GM12878 (cell line): ENCODE measurements around the gene GNG12. TPM values are rescaled to one million over a fixed set of nuclear protein-coding genes. Genes with fewer than 3 reads are reported as not detected.

Source experiments
- ATAC-seq: fragments of 200-7000 bp; cut with Tn5 transposase; 3 replicates; pipeline ENCODE4 v1.9.1; 2020; ENCODE audit warnings: mild to moderate bottlenecking, moderate library complexity
- BruUV-seq: library from RNA; stranded (reverse); fragments of 400-500 nt; replicated peaks from 2 replicates; lab custom pipeline; 2021; lab: Mats Ljungman, UMichigan
- CTCF ChIA-PET: fragments of 300-600 bp; sonication (Branson Sonifier 250); formaldehyde crosslinking; extraction: SDS; loops from one replicate; lab custom pipeline; 2021; ENCODE audit warnings: inconsistent platforms; lab: Yijun Ruan, JAX
- POLR2A ChIA-PET: fragments of 350-600 bp; formaldehyde crosslinking; extraction: SDS; loops from one replicate; lab custom pipeline; 2021; ENCODE audit warnings: inconsistent platforms; lab: Charles Lee
- RAD21 ChIA-PET: fragments of 300-600 bp; sonication (Branson Sonifier 250); formaldehyde crosslinking; loops from one replicate; lab custom pipeline; 2023; ENCODE audit warnings: antibody characterized with exemption; ENCODE audit not compliant: unreplicated experiment; lab: Charles Lee
- SMC1A ChIA-PET: fragments of 300-600 bp; sonication (Branson Sonifier 250); formaldehyde crosslinking; loops from one replicate; lab custom pipeline; 2023; ENCODE audit not compliant: unreplicated experiment, uncharacterized antibody; lab: Charles Lee
- DNase-seq: peaks from one replicate; pipeline ENCODE4 v3.0.0-alpha.2; 2011; ENCODE audit warnings: low read depth, low spot score
- FAIRE-seq: peaks from 3 replicates; lab custom pipeline; 2011; peaks lifted over from hg19 to GRCh38; lab: Jason Lieb, UNC
- H2AFZ ChIP-seq: 2 replicates; pipeline ENCODE4 v1.6.0; 2011; ENCODE audit warnings: low read depth, low read length, control low read depth; ENCODE audit not compliant: control insufficient read depth
- H3K27ac ChIP-seq: 2 replicates; pipeline ENCODE4 v1.5.1; 2011; ENCODE audit warnings: control low read depth; ENCODE audit not compliant: control insufficient read depth, insufficient read depth
- H3K27me3 ChIP-seq, 2 experiments: replicated peaks in 1 of 2; 2 replicates each; pipeline versions ENCODE4 v1.6.0 to v1.6.1; 2011; ENCODE audit warnings: low read length in 1 of 2; ENCODE audit not compliant: control insufficient read depth in 2 of 2, insufficient read depth in 2 of 2
- H3K36me3 ChIP-seq, 2 experiments: 2 replicates each; pipeline ENCODE4 v1.5.1; 2011; ENCODE audit warnings: low read length in 1 of 2; ENCODE audit not compliant: control insufficient read depth in 2 of 2, insufficient read depth in 2 of 2
- H3K4me1 ChIP-seq: 2 replicates; pipeline ENCODE4 v1.6.1; 2011; ENCODE audit warnings: mild to moderate bottlenecking, low read length, moderate library complexity, mixed read lengths; ENCODE audit not compliant: control insufficient read depth, insufficient read depth
- H3K4me2 ChIP-seq: 2 replicates; pipeline ENCODE4 v1.6.0; 2011; ENCODE audit warnings: control low read depth; ENCODE audit not compliant: control insufficient read depth, insufficient read depth
- H3K4me3 ChIP-seq: fragments of 200-600 bp; sonication (generic); 2 replicates; pipeline ENCODE4 v1.5.1; 2016
- H3K79me2 ChIP-seq: 2 replicates; pipeline ENCODE4 v1.6.0; 2011; ENCODE audit warnings: low read length; ENCODE audit not compliant: control insufficient read depth, insufficient read depth
- H3K9ac ChIP-seq: 2 replicates; pipeline ENCODE4 v1.8.0; 2011; ENCODE audit warnings: low read length, control low read depth, mixed read lengths; ENCODE audit not compliant: control insufficient read depth, insufficient read depth
- H3K9me3 ChIP-seq: replicated peaks from 3 replicates; pipeline ENCODE4 v1.5.1; 2011; ENCODE audit warnings: mild to moderate bottlenecking, low read length; ENCODE audit not compliant: control insufficient read depth, insufficient read depth
- H4K20me1 ChIP-seq: 2 replicates; pipeline ENCODE4 v1.6.0; 2011; ENCODE audit not compliant: control insufficient read depth, insufficient read depth
- ASH2L ChIP-seq: fragments of 300-600, 200-600 bp; sonication (generic); IDR thresholded peaks from 2 replicates; pipeline ENCODE4 v1.6.1; 2017; ENCODE audit warnings: low read depth, mild to moderate bottlenecking, borderline replicate concordance
- BHLHE40 ChIP-seq, 2 experiments: fragments of 450-650 bp in 1 of 2; IDR thresholded peaks; 2 replicates each; pipeline ENCODE4 v1.6.1; 2011 to 2017; ENCODE audit warnings: low read depth in 2 of 2, borderline replicate concordance in 1 of 2, improper control_type of control experiment in 1 of 2, low read length in 1 of 2, mild to moderate bottlenecking in 1 of 2
- MLLT1 ChIP-seq: fragments of 450-650 bp; IDR thresholded peaks from 2 replicates; pipeline ENCODE4 v1.6.1; 2016; ENCODE audit warnings: mild to moderate bottlenecking
- STAT1 ChIP-seq: fragments of 450-650 bp; conservative IDR thresholded peaks from 2 replicates; pipeline ENCODE4 v1.6.1; 2014; ENCODE audit warnings: antibody characterized with exemption, mild to moderate bottlenecking
- ZNF24 ChIP-seq: fragments of 450-650 bp; IDR thresholded peaks from 2 replicates; pipeline ENCODE4 v1.6.1; 2017; ENCODE audit warnings: antibody characterized with exemption, mild to moderate bottlenecking
- WGBS: methylation state at CpG from one replicate; pipeline ENCODE4 v1.1.6; 2016; ENCODE audit warnings: low lambda C conversion rate; ENCODE audit not compliant: insufficient replicate concordance, insufficient coverage; ENCODE audit errors: missing lambda C conversion rate; 5-methylcytosine and 5-hydroxymethylcytosine counted together
- in situ Hi-C: fragments of 300-500 bp; cut with MboI; formaldehyde crosslinking; loops from 9 replicates; pipeline ENCODE4 v1.14.3; 2018; ENCODE audit warnings: mixed read lengths
- intact Hi-C: fragments of 100-400 bp; cut with micrococcal nuclease; formaldehyde crosslinking; loops from one replicate; pipeline ENCODE4 v1.14.2; 2022; ENCODE audit not compliant: unreplicated experiment
- polyA plus RNA-seq, 11 experiments: library from polyadenylated mRNA; depleted of rRNA in 4 of 11; unstranded in 6 of 11; stranded (reverse) in 5 of 11; fragments of >200 nt; fragmentation: Nextera tagmentation in 4 of 11; fragmentation: Illumina TruSeq in 1 of 11; extraction: Ambion mirVana in 4 of 11; extraction: Trizol in 1 of 11; gene quantifications; 1 replicate in 1 of 11; 2 replicates in 10 of 11; pipeline versions ENCODE4 v1.2.1 to v1.2.3, GENCODE V29; 2011 to 2016; ENCODE audit warnings: inconsistent platforms in 2 of 11, missing spikeins in 2 of 11, low read depth in 1 of 11
- total RNA-seq, 4 experiments: library from RNA; depleted of rRNA in 3 of 4; stranded (reverse); fragments of >200 nt in 3 of 4; fragmentation: Illumina TruSeq in 1 of 4; extraction: Trizol in 1 of 4; gene quantifications; 2 replicates each; pipeline versions ENCODE4 v1.2.1 to v1.2.3, GENCODE V29; 2013 to 2021

GNG12 gene
- total and polyA plus RNA-seq, 10 of the 15 experiments (the other 5 are each of a cell fraction or from before 2014, with no cell fraction given): 0.22 to 32.8 (median 0.35) TPM

DNA sequence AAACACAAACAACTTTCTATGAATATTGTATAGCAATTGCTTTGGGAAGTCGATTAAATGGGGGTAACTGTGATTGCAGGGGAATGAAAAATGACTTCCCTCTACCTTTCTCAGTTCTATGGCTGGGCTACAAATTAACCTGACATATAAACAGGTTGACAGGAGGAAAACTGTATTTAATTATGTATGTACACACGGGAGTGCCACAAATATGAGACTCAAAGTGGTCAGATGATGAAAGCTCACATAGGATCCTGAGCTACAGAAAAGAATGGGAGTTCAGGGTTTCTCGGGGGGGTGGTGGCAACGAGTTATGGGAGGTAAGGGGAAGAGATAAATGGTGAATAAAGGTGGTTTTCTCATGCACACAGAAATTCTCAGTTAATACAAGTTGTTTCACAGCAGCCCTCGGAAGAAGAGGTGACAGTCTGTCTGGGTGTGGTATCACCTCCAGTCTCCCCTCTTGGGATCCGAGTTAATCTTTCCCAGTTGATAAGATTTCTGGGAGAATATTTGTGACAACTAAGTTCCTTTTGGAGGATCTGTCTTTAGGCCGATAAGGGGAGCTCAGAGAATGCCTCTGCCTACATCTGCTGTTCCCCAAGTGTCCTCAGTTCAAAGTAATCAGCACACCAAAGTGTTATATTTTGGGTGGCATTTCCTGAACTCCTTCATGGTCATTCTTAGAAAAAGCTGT, 122.0 kb downstream of the GNG12 start (continued):
- TF ChIP-seq MLLT1 (no peak), STAT1 (no peak), ZNF24 (no peak), ASH2L (no peak)

- Histone ChIP-seq H3K79me2 (no peaks in the 10 kb centered on the region), H3K27ac (no peak overlapping the region), H2AFZ (no peak overlapping the region), H3K4me2 (no peak overlapping the region), H3K4me1 (no peaks in the 10 kb centered on the region), H3K36me3 (no peaks in the 10 kb centered on the region), H3K9me3 (no peaks in the 10 kb centered on the region), H3K9ac (no peak overlapping the region), H4K20me1 (no peaks in the 10 kb centered on the region), H3K27me3 (no peaks in the 10 kb centered on the region), H3K4me3 (no peak overlapping the region)
- TF ChIP-seq BHLHE40 (IDR thresholded peaks at IDR 0.05; ENCODE audit: borderline replicate concordance in 1 of 2, low read depth in 2 of 2, low read length in 1 of 2): no peak
- CTCF ChIA-PET: no interaction called here
- in situ Hi-C loops: no loop called here
- ATAC-seq (no peak), DNase-seq (no peak), FAIRE-seq (no peak)
- POLR2A ChIA-PET: interaction anchor here (1.0 to 1.7 kb wide), 2 partner anchors 11 to 21 kb away, joined by 3 read pairs; no protein-coding TSS in a partner anchor
- intact Hi-C loops: no loop called here
- RAD21 ChIA-PET: interaction anchor here (2.1 kb wide), 1 partner anchor 50 kb away, joined by 18 read pairs; no protein-coding TSS in a partner anchor
- BruUV-seq: no TSS peak
- WGBS: 69% methylated on average over 5 of the region's 5 CpGs
- SMC1A ChIA-PET: interaction anchor here (2.1 kb wide), 1 partner anchor 50 kb away, joined by 11 read pairs; no protein-coding TSS in a partner anchor
Observed at GRCh38 chr1:67710417-67710816, 122.8 kb downstream of the GNG12 start.
